WTC11 (cell line): ENCODE results near the gene ADAM12.

Experiments used
- CREB1 ChIP-seq: sonication (generic); formaldehyde crosslinking; IDR thresholded peaks from 2 replicates; pipeline ENCODE4 v1.8.0; 2023; ENCODE audit warnings: mild to moderate bottlenecking, missing genetic modification reagents
- FOXJ3 ChIP-seq: sonication (generic); formaldehyde crosslinking; IDR thresholded peaks from 2 replicates; pipeline ENCODE4 v1.9.0; 2021; ENCODE audit warnings: missing genetic modification reagents, mild to moderate bottlenecking, borderline replicate concordance
- FOXK1 ChIP-seq: sonication (generic); formaldehyde crosslinking; IDR thresholded peaks from 2 replicates; pipeline ENCODE4 v1.8.0; 2022; ENCODE audit warnings: mild to moderate bottlenecking, moderate library complexity, missing genetic modification reagents
- IRF2 ChIP-seq: sonication (generic); formaldehyde crosslinking; IDR thresholded peaks from 2 replicates; pipeline ENCODE4 v1.8.0; 2022; ENCODE audit warnings: low read depth, missing genetic modification reagents, borderline replicate concordance
- KAT7 ChIP-seq: sonication (generic); formaldehyde crosslinking; IDR thresholded peaks from 2 replicates; pipeline ENCODE4 v1.8.1; 2023; ENCODE audit warnings: missing genetic modification reagents, mild to moderate bottlenecking, borderline replicate concordance
- NFYB ChIP-seq: sonication (generic); formaldehyde crosslinking; conservative IDR thresholded peaks from 2 replicates; pipeline ENCODE4 v1.8.0; 2022; ENCODE audit warnings: low read depth, missing genetic modification reagents
- SMAD3 ChIP-seq: sonication (generic); formaldehyde crosslinking; IDR thresholded peaks from 2 replicates; pipeline ENCODE4 v1.8.0; 2022; ENCODE audit warnings: missing genetic modification reagents, mild to moderate bottlenecking, borderline replicate concordance
- SP1 ChIP-seq: sonication (generic); formaldehyde crosslinking; conservative IDR thresholded peaks from 2 replicates; pipeline ENCODE4 v1.8.1; 2022; ENCODE audit warnings: missing genetic modification reagents
- ZBTB21 ChIP-seq: sonication (generic); formaldehyde crosslinking; IDR thresholded peaks from 2 replicates; pipeline ENCODE4 v1.8.1; 2023; ENCODE audit warnings: mild to moderate bottlenecking, missing genetic modification reagents, borderline replicate concordance
- TF ChIP-seq, protein P1 (sequence below): sonication (generic); formaldehyde crosslinking; IDR thresholded peaks from 2 replicates; pipeline ENCODE4 v1.8.1; 2023; ENCODE audit warnings: mild to moderate bottlenecking, moderate library complexity, missing genetic modification reagents
- TF ChIP-seq, protein P2 (sequence below): sonication (generic); formaldehyde crosslinking; IDR thresholded peaks from 2 replicates; pipeline ENCODE4 v1.8.0; 2022; ENCODE audit warnings: mild to moderate bottlenecking, missing genetic modification reagents
- TF ChIP-seq, protein P3 (sequence below): fragments of 200-600 bp; IDR thresholded peaks from 2 replicates; pipeline ENCODE4 v1.8.0; 2022; ENCODE audit warnings: antibody characterized with exemption
- TF ChIP-seq, protein P4 (sequence below): sonication (generic); formaldehyde crosslinking; IDR thresholded peaks from 2 replicates; pipeline ENCODE4 v1.8.0; 2022; ENCODE audit warnings: mild to moderate bottlenecking, missing genetic modification reagents

- TF ChIP-seq ZBTB21 (CRISPR knock-in tag) = no peak
- no peak for TF ChIP-seq KAT7 (CRISPR knock-in tag)
- no peak for TF ChIP-seq FOXJ3 (CRISPR knock-in tag)
- TF ChIP-seq, protein P1, sequence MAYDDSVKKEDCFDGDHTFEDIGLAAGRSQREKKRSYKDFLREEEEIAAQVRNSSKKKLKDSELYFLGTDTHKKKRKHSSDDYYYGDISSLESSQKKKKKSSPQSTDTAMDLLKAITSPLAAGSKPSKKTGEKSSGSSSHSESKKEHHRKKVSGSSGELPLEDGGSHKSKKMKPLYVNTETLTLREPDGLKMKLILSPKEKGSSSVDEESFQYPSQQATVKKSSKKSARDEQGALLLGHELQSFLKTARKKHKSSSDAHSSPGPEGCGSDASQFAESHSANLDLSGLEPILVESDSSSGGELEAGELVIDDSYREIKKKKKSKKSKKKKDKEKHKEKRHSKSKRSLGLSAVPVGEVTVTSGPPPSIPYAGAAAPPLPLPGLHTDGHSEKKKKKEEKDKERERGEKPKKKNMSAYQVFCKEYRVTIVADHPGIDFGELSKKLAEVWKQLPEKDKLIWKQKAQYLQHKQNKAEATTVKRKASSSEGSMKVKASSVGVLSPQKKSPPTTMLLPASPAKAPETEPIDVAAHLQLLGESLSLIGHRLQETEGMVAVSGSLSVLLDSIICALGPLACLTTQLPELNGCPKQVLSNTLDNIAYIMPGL = no peak
- TF ChIP-seq, protein P2, sequence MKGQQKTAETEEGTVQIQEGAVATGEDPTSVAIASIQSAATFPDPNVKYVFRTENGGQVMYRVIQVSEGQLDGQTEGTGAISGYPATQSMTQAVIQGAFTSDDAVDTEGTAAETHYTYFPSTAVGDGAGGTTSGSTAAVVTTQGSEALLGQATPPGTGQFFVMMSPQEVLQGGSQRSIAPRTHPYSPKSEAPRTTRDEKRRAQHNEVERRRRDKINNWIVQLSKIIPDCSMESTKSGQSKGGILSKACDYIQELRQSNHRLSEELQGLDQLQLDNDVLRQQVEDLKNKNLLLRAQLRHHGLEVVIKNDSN (CRISPR knock-in tag) = no peak
- TF ChIP-seq, protein P3, sequence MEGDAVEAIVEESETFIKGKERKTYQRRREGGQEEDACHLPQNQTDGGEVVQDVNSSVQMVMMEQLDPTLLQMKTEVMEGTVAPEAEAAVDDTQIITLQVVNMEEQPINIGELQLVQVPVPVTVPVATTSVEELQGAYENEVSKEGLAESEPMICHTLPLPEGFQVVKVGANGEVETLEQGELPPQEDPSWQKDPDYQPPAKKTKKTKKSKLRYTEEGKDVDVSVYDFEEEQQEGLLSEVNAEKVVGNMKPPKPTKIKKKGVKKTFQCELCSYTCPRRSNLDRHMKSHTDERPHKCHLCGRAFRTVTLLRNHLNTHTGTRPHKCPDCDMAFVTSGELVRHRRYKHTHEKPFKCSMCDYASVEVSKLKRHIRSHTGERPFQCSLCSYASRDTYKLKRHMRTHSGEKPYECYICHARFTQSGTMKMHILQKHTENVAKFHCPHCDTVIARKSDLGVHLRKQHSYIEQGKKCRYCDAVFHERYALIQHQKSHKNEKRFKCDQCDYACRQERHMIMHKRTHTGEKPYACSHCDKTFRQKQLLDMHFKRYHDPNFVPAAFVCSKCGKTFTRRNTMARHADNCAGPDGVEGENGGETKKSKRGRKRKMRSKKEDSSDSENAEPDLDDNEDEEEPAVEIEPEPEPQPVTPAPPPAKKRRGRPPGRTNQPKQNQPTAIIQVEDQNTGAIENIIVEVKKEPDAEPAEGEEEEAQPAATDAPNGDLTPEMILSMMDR = no peak
- no peak for TF ChIP-seq CREB1 (CRISPR knock-in tag)
- TF ChIP-seq, protein P4, sequence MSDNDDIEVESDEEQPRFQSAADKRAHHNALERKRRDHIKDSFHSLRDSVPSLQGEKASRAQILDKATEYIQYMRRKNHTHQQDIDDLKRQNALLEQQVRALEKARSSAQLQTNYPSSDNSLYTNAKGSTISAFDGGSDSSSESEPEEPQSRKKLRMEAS = no peak
- TF ChIP-seq SP1 (CRISPR knock-in tag) = no peak
- no peak for TF ChIP-seq SMAD3 (CRISPR knock-in tag)
- no peak for TF ChIP-seq FOXK1 (CRISPR knock-in tag)
- TF ChIP-seq IRF2 (CRISPR knock-in tag) = no peak
- no peak for TF ChIP-seq NFYB
Measured at GRCh38 chr10:126157189-126157588, 231.1 kb downstream of the ADAM12 start.
